Calu3 (cell line): ENCODE data around the gene CDK17. TPM values are rescaled to one million over a fixed set of nuclear protein-coding genes. Genes with fewer than 3 reads are reported as not detected.
"Not testable (repeated sequence)": the region's sequence is repeated elsewhere in the genome, so short reads cannot be mapped to it uniquely, and the experiment has no call there.

Experiments
- BruUV-seq: library from RNA; stranded (reverse); fragments of 400-500 nt; replicated peaks from 2 replicates; lab custom pipeline; 2021; lab: Mats Ljungman, UMichigan
- CTCF ChIA-PET: fragments of 300-600 bp; sonication (Branson Sonifier 250); formaldehyde crosslinking; loops from one replicate; lab custom pipeline; 2022; ENCODE audit warnings: antibody characterized with exemption; lab: Charles Lee
- DNase-seq: peaks from one replicate; pipeline ENCODE4 v3.0.0; 2022
- H3K27ac Mint-ChIP-seq: one replicate; pipeline ENCODE4 v1.8.0; 2022; ENCODE audit warnings: mixed read lengths; ENCODE audit not compliant: unreplicated experiment
- H3K27me3 Mint-ChIP-seq: one replicate; pipeline ENCODE4 v1.8.0; 2022; ENCODE audit warnings: mixed read lengths; ENCODE audit not compliant: unreplicated experiment
- H3K36me3 Mint-ChIP-seq: one replicate; pipeline ENCODE4 v1.8.0; 2022; ENCODE audit warnings: mild to moderate bottlenecking, moderate library complexity, mixed read lengths; ENCODE audit not compliant: insufficient read depth, unreplicated experiment
- H3K4me1 Mint-ChIP-seq: one replicate; pipeline ENCODE4 v1.8.0; 2022; ENCODE audit warnings: mild to moderate bottlenecking, low read depth, mixed read lengths; ENCODE audit not compliant: unreplicated experiment
- H3K4me3 Mint-ChIP-seq: one replicate; pipeline ENCODE4 v1.8.0; 2022; ENCODE audit warnings: mild to moderate bottlenecking, low read depth, moderate library complexity, mixed read lengths; ENCODE audit not compliant: unreplicated experiment
- H3K9me3 Mint-ChIP-seq: one replicate; pipeline ENCODE4 v1.8.0; 2022; ENCODE audit warnings: low read depth, mixed read lengths; ENCODE audit not compliant: unreplicated experiment
- intact Hi-C: fragments of 100-400 bp; cut with micrococcal nuclease; formaldehyde crosslinking; loops from one replicate; pipeline ENCODE4 v1.10.0; 2022; ENCODE audit not compliant: unreplicated experiment
- total RNA-seq: library from RNA; stranded (reverse); gene quantifications from 2 replicates; pipeline ENCODE4 v1.2.3, GENCODE V29; 2022
- TF ChIP-seq, protein P1 (sequence below): fragments of 200-600 bp; IDR thresholded peaks from one replicate; pipeline ENCODE4 v1.8.0; 2022; ENCODE audit warnings: antibody characterized with exemption; ENCODE audit not compliant: unreplicated experiment

CDK17 gene
- total RNA-seq, 1 experiment from 2014 or later: 28.8 TPM

DNA sequence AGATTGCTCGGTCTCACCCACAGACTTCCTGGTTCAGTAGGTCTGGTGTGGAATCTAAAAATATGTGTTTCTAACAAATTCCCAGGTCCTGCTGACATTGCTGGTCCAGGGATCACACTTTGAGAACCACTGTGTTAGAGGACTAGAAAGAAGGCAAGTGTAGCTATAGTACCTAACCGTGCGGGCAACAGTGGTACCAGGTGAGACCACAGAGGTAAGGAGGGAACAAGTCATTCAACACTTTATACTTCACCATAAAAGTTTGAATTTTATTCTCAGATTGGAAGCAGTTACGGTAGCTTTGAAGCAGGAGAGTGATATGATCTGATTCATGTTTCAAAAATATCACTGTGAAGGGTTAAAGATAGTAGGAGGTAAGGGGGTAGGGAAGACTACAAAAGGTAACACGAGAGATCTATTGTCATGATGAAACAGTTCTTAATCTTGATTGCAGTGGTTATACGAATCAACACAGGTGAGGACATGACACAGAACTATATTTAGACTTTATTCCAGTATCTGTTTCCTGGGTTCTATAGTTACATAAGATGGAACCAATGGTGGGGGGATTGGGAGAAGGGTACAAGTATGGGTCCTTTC, 73.5 kb downstream of the CDK17 start:
- intact Hi-C loops: no loop called here
- CTCF ChIA-PET: no interaction called here
- Mint-ChIP-seq H3K4me3 (no peak overlapping the region), H3K27me3 (no peaks in the 10 kb centered on the region), H3K4me1 (peaks cover 10% of the 10 kb centered on the region), H3K9me3 (no peaks in the 10 kb centered on the region), H3K27ac (no peak overlapping the region), H3K36me3 (peaks cover 11% of the 10 kb centered on the region)
- TF ChIP-seq, protein P1, sequence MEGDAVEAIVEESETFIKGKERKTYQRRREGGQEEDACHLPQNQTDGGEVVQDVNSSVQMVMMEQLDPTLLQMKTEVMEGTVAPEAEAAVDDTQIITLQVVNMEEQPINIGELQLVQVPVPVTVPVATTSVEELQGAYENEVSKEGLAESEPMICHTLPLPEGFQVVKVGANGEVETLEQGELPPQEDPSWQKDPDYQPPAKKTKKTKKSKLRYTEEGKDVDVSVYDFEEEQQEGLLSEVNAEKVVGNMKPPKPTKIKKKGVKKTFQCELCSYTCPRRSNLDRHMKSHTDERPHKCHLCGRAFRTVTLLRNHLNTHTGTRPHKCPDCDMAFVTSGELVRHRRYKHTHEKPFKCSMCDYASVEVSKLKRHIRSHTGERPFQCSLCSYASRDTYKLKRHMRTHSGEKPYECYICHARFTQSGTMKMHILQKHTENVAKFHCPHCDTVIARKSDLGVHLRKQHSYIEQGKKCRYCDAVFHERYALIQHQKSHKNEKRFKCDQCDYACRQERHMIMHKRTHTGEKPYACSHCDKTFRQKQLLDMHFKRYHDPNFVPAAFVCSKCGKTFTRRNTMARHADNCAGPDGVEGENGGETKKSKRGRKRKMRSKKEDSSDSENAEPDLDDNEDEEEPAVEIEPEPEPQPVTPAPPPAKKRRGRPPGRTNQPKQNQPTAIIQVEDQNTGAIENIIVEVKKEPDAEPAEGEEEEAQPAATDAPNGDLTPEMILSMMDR: no peak
- no TSS peak for BruUV-seq
- DNase-seq: no peak

DNA sequence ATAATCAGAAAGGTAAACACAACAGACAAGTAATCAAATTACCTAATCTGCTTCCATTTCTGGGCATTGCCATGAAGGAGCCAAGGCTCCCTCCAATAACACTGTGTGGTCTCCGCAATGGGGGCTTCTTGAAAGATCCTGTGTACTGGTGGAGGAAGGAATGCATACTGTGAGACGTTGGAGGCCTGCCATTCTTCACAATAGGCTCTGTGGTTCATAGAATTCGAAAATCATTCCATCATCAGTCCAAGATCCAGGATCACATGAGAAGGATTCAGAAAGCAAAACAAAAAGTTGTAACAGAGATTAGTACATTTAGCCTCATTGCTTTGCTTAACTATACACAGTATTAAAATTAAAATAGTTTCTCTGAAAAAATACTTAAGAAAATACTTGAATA, 76.3 kb downstream of the CDK17 start:
- Mint-ChIP-seq H3K4me1 (peaks cover 10% of the 10 kb centered on the region), H3K4me3 (no peak overlapping the region), H3K27me3 (no peaks in the 10 kb centered on the region), H3K36me3 (peaks cover 11% of the 10 kb centered on the region), H3K9me3 (no peaks in the 10 kb centered on the region), H3K27ac (peak overlapping the region; percentile 48)
- no peak for DNase-seq
- TF ChIP-seq, protein P1: no peak
- intact Hi-C loops: no loop called here
- BruUV-seq: no TSS peak
- CTCF ChIA-PET: no interaction called here

DNA sequence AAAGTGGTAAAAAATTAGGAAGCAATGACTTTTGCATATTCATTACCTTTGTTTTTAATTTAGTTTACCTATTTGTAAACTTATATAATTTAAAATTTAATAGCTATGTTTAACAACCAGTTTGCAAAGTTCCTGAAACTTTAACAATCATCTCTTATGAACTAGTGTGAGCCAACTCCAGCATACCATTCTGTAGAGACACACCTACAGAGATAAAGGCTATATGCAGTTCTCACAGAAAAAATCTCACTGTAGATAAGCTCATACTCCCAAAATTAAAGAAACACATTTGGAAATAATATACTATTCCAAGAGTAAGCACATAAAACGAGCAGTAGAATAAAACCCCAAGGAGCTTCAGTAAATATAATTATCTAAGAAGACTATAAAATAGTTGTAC, 77.5 kb downstream of the CDK17 start:
- Mint-ChIP-seq H3K36me3 (peaks cover 11% of the 10 kb centered on the region), H3K4me3 (no peak overlapping the region), H3K27me3 (no peaks in the 10 kb centered on the region), H3K27ac (no peak overlapping the region), H3K4me1 (peaks cover 10% of the 10 kb centered on the region), H3K9me3 (peaks cover 2% of the 10 kb centered on the region)
- CTCF ChIA-PET: interaction anchor here (1.2 kb wide), 1 partner anchor 15 kb away, joined by 3 read pairs; no protein-coding TSS in a partner anchor
- TF ChIP-seq, protein P1: no peak
- DNase-seq: no peak
- intact Hi-C loops: no loop called here
- no TSS peak for BruUV-seq

DNA sequence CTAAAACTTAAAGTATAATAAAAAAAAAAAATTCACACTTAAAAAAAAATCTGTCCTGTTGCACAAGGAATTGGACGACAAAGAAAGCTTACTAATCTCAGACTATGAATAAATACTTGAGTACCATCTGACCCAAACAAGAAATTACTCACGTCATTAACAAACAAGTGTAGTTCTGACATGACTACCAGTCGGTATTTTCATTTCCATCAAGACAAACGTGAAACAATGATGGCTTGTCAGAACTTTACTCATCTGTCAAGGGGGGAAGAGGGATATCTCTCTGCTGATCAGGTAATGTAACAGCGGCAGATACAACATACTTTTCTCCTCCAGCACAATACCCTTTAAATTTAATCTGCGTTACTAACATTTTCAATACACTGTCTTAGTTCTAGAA, 78.3 kb downstream of the CDK17 start:
- Mint-ChIP-seq H3K27me3 (no peaks in the 10 kb centered on the region), H3K27ac (no peak overlapping the region), H3K4me1 (peaks cover 8% of the 10 kb centered on the region), H3K36me3 (peaks cover 11% of the 10 kb centered on the region), H3K4me3 (no peak overlapping the region), H3K9me3 (peaks cover 2% of the 10 kb centered on the region)
- DNase-seq: no peak
- CTCF ChIA-PET: interaction anchor here (1.2 kb wide), 1 partner anchor 16 kb away, joined by 3 read pairs; no protein-coding TSS in a partner anchor
- TF ChIP-seq, protein P1: no peak
- no TSS peak for BruUV-seq
- intact Hi-C loops: no loop called here

DNA sequence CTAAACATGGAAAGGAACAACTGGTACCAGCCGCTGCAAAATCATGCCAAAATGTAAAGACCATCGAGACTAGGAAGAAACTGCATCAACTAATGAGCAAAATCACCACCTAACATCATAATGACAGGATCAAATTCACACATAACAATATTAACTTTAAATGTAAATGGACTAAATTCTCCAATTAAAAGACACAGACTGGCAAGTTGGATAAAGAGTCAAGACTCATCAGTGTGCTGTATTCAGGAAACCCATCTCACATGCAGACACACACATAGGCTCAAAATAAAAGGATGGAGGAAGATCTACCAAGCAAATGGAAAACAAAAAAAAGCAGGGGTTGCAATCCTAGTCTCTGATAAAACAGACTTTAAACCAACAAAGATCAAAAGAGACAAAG, 82.4 kb downstream of the CDK17 start:
- H3K27ac Mint-ChIP-seq, H3K4me3 Mint-ChIP-seq, DNase-seq, H3K27me3 Mint-ChIP-seq, CTCF ChIA-PET, H3K4me1 Mint-ChIP-seq, BruUV-seq, intact Hi-C loops, H3K9me3 Mint-ChIP-seq: not testable (repeated sequence)
- peaks cover 15% of the 10 kb centered on the region for H3K36me3 Mint-ChIP-seq

DNA sequence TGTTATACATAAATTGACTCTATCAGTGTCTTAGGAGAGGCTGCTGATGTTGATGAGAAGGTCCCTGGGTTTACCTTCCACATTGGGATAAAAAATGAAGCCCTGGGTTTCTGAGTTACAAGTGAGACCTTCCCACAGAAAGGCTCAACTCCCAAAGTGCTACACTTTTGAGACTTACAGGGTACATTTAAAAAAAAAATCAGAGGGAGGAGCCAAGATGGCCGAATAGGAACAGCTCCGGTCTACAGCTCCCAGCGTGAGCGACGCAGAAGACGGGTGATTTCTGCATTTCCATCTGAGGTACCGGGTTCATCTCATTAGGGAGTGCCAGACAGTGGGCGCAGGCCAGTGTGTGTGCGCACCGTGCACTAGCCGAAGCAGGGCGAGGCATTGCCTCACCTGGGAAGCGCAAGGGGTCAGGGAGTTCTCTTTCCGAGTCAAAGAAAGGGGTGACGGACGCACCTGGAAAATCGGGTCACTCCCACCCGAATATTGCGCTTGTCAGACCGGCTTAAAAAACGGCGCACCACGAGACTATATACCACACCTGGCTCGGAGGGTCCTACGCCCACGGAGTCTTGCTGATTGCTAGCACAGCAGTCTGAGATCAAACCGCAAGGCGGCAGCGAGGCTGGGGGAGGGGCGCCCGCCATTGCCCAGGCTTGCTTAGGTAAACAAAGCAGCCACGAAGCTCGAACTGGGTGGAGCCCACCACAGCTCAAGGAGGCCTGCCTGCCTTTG, 84.3 kb downstream of the CDK17 start:
- H3K9me3 Mint-ChIP-seq, H3K27me3 Mint-ChIP-seq, H3K4me1 Mint-ChIP-seq, intact Hi-C loops, H3K36me3 Mint-ChIP-seq: not testable (repeated sequence)
- DNase-seq: peak; percentile 7
- peak overlapping the region; percentile 78 for H3K27ac Mint-ChIP-seq
- CTCF ChIA-PET: interaction anchor here (0.6 to 1.3 kb wide), 3 partner anchors 55 to 84 kb away, joined by 4 to 8 read pairs (median 7); partner anchors contain the start of gene CDK17
- BruUV-seq: TSS peak; percentile 11
- H3K4me3 Mint-ChIP-seq: peak overlapping the region; percentile 90
